ENCODE measurements around the gene CYP26C1.
A peak's percentile ranks its signal among the peaks of the same experiment; 100 is the strongest.

CYP26C1 gene

DNA sequence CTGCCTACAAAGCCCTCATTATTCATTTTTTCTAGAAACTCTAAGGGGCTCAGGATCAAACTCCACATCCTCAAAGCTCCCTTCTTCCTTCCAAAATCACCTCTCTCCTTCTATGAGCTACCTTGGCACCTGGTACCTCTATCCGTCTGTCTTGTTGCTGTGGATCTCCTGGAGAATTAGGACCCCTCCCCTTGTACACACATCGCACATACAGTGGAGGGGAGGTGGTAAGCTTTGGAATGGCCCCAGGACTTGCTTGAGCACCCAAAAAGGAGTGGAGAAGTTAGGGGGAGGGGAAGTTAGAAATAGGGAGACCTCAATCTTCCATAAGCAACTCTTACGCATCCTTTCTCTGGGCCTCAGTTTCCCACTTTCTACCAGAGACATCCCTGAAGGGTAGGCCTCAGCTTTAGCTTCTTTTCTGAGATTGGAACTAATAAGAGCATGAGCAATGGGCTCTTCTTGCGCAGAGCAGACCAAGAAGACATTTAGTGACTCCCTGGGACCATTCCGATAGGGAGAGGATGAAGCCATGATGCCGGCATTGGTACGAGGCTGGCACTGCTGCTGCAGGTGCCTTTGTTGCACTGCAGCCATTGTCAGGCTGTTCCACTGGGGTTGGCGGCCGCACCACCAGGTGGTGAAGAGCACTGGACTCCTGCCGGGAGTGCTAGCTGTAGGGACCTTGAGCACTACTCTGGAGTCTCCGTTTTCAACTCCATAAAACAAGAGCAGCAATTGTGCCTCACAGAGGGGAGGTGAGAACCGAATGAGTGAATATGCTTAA lies 4.5 kb downstream of the CYP26C1 start:
- DNase-seq (ENCODE audit: low spot score): no peak

DNA sequence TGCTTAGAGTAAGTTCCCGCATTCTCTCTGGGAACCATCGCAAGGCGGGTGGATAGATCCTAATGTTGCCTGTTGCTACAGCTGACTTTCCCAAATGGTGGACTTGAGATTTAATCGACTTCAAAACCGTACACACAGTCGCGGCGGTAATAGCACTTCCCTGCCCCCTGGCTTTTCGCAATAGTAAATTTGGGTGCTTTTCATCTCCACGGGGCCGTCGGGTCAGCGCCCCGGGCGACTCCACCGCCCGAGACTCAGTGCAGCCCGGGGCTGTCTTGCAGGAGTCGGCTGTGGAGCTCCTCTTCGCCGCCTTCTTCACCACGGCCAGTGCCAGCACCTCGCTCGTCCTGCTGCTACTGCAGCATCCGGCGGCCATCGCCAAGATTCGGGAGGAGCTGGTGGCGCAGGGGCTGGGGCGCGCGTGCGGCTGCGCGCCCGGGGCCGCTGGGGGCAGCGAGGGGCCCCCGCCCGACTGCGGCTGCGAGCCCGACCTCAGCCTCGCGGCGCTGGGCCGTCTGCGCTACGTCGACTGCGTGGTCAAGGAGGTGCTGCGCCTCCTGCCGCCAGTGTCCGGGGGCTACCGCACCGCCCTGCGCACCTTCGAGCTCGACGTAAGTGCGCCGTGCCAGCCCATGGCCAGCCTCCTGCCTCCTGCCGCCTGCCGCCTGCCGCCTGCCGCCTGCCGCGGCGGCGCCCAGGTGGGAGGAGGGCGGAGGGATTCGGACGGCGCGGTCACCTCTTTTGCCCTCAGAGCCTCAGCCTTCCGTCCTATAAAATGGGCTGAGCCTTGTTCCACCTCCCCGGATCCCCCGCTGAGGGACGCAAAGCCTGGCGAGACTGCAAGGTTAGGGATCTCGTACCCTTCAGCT lies 5.3 kb downstream of the CYP26C1 start:
- no peak for DNase-seq (ENCODE audit: low spot score)

DNA sequence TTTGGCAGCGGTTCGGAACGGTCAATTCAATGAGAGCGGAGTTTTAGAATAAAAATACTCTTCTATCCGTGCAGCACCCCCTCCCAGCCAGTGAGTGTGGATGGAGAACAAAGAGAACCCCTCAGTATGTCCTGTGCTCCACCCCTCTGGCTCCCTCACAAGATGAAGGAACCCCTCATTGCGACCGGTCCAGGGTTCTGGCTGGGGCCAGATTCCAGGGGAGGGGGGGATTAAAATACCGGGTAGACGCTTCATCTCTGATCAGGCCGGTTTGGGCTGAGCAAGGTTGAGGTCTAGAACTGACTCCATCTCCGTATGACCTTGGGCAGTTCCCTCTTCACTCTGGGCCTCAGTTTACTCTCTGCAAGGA lies 5.9 kb downstream of the CYP26C1 start:
- no peak for DNase-seq (ENCODE audit: low spot score)

DNA sequence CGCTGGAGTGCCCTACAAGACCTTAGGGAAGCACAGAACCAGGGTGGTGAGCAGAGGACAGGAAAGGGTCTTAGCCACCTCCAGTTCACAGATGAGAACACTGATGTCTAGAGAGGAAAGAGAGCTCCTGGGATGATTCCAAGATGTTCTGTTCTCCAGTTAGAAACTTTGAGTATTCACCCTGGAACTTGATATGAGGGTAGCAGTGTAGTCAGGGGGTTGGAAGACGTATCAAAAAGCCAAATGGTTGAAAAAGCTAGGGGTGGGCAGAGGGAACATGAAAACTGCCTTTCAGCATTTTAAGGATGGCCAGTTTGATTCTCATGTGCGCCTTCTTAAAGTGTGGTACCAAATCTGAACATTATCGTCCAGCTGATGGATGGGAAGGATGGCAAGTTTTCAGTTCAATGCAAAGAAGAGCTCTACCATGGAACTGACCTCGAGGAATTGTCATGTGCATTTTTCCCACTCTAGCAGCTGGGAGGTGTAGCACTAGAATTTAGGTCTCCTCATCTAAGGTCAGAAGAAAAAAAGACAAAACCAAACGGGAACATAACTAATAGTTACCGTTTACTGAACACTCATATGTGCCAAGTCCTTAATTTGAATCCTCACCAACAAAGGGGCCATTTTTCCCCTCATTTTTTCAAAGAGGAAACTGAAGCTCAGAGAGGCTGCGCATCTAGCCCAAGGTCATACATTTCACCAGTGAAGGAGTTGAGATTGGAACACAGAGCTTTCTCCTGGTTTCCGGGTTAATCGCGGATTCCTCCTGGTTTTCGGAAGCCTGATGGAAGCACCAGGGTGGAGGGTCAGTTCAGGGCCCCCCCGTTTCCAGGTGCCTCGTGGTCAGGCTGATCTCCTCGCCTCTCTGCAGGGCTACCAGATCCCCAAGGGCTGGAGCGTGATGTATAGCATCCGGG lies 7.1 kb downstream of the CYP26C1 start:
- DNase-seq (ENCODE audit: low spot score): no peak

- peak; percentile 51 for DNase-seq (ENCODE audit: low spot score)
Observed at GRCh38 chr10:93068411-93069244, 8.0 kb downstream of the CYP26C1 start.

GRCh38 chr10:93069245-93069561 lies 8.6 kb downstream of the CYP26C1 start:
- no peak for DNase-seq (ENCODE audit: low spot score)

DNA sequence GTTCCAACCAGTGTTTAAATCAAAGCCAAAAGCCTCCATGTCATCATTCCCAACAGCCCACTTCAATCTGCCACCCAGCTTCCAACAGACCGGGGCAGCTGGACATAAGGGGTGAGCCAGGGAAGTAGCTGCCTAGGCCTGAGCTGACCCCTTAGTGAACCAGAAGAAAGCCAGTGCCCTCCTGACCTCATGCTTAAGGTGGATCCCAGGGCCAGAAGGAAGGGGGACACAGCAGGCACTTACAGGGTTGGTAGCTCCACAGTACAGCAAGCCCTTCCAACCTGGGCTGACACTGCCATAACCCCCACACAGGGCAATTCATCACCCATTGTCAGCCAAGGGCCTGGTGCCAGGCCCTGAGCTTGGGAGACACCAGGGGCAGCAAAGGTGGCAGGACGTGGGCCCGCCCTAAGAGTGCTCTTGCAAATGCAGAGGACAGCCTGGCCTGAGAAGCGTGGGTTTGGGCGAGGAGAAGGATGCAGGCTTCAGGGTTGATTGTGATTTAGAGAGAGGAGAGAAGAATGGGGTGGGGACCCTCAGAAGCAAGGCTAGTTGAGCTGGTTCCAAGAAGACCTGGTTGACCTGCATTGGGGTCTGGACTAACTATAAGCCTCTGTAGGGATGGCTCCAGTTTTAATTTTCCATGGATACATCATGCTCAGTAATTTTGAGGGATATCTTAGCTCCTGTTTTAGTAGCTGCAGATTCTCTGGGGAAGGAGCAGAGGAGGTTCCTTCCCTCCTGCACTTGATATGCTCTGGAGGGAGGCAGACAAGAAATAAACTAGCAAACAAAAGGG lies 10.0 kb downstream of the CYP26C1 start:
- DNase-seq (ENCODE audit: low spot score): no peak

GRCh38 chr10:93071177-93071472 lies 10.5 kb downstream of the CYP26C1 start:
- DNase-seq (ENCODE audit: low spot score): no peak

DNA sequence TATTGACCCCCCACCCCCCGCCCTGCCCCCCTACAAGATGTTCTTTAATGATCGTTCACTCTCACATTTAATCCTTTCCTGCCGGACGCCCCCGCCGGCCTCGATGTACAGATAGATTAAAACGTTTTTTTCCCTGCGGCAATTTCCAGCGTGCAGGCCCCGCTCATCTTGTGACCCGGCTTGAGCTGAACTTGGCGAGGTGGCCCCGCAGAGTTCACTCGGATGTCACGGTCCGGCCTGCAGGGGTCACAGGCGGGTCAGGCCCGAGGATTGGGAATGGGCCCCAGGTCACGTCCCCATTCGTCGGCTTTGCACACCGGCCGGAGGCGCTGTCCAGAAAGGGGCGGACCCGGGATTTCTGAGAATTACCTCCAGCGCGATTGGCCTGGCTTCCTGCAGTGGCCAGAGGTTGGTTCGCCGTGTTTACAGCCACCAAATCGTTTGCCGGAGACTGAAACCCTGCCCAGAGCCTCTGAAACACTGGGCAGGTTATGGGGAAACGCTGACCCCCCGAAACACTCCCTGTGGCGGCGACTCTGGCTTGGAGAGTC lies 11.2 kb downstream of the CYP26C1 start:
- DNase-seq (ENCODE audit: low spot score): peak; percentile 65

GRCh38 chr10:93072225-93072712 lies 11.7 kb downstream of the CYP26C1 start:
- DNase-seq (ENCODE audit: low spot score): peak; percentile 23

DNA sequence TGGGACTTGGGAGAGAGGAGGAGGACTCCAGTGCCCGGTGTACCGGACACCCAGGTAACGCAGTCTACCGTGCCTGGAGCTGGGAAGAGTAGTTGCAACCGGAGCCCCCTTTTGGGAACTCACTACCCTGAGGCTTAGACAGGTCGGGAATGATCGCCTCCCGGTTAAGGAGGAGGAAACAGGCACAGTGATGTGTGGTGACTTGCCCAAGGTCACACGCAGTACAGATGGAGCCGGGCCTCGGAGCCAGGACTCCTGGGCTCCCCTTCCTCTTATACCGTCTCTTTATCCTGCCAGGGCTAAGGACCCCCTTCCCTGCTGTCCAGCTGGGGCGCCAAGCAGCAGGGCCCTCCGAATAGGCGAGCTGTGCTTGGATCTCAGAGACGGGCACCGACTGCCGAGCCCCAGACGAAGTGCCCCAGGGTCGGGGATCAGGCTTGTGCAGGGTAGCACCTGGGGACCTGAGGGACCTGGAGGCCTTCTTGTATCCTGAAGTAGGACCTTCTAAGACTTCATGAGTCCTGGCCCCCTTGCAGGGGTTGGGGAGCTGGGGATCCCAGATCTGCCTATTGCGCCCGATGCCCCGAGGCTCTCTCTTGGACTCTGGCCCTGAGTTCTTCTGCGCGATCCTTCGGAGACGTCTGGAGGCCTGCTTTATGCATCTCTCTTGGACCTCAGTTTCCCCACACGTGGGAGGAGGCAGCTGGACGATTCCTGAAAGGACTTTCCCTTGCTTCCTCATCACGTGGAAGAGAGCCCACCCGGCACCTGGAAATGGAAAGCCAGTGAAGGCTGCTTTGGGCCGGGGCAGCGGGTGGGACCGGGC lies 12.3 kb downstream of the CYP26C1 start:
- DNase-seq (ENCODE audit: low spot score): no peak

DNA sequence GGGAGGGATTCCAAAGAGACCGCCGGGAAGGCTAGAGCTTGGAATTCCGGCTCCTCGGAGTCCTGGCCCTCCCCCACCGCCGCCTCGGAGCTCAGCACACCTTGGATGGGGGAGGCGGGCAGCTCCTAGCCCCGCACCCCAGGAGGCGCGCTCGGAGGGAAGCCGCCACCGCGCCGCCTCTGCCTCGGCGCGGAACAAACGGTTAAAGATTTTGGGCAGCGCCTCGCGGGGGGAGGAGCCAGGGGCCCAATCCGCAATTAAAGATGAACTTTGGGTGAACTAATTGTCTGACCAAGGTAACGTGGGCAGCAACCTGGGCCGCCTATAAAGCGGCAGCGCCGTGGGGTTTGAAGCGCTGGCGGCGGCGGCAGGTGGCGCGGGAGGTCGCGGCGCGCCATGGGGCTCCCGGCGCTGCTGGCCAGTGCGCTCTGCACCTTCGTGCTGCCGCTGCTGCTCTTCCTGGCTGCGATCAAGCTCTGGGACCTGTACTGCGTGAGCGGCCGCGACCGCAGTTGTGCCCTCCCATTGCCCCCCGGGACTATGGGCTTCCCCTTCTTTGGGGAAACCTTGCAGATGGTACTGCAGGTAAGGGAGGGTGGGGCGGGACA lies 13.0 kb downstream of the CYP26C1 start, which contains the start of gene CYP26A1:
Gene CYP26A1 (plus strand): TSS at position 355 of the 608 bp plus-strand sequence. CDS start 42 bp downstream, at position 397.
- no peak for DNase-seq (ENCODE audit: low spot score)

GRCh38 chr10:93074147-93074596 lies 13.6 kb downstream of the CYP26C1 start:
- peak; percentile 14 for DNase-seq (ENCODE audit: low spot score)

DNA sequence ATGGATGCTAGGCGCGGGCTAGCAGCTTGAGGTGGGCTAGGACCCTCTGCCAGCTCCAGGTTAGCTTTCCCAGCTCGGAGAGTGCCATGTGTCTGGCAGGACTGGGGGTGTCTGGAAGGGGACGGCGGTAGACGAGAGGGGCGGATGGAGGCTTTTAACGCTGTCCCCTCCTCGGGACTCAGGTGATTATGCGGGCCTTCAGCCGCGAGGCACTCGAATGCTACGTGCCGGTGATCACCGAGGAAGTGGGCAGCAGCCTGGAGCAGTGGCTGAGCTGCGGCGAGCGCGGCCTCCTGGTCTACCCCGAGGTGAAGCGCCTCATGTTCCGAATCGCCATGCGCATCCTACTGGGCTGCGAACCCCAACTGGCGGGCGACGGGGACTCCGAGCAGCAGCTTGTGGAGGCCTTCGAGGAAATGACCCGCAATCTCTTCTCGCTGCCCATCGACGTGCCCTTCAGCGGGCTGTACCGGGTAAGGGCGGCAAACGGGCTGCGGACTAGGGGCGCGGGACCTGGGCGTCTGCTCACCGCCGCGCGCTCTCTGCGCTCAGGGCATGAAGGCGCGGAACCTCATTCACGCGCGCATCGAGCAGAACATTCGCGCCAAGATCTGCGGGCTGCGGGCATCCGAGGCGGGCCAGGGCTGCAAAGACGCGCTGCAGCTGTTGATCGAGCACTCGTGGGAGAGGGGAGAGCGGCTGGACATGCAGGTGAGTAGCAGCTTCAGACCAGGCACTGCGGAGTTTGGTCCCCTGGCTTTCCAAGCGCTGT lies 14.2 kb downstream of the CYP26C1 start:
- peak; percentile 14 for DNase-seq (ENCODE audit: low spot score)

GRCh38 chr10:93075369-93076221 lies 15.0 kb downstream of the CYP26C1 start:
- DNase-seq (ENCODE audit: low spot score): no peak

DNA sequence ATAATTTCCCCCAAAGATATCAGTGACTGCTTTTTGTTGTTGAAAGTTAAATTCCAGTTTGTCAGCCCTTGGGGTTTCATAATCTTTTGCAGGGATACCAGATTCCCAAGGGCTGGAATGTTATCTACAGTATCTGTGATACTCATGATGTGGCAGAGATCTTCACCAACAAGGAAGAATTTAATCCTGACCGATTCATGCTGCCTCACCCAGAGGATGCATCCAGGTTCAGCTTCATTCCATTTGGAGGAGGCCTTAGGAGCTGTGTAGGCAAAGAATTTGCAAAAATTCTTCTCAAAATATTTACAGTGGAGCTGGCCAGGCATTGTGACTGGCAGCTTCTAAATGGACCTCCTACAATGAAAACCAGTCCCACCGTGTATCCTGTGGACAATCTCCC lies 16.3 kb downstream of the CYP26C1 start:
- DNase-seq (ENCODE audit: low spot score): no peak

GRCh38 chr10:93077860-93078337 lies 17.3 kb downstream of the CYP26C1 start:
- no peak for DNase-seq (ENCODE audit: low spot score)

Data from kidney tubule cell (primary cell).